ENCODE results near the gene MAP3K2. TPM values are rescaled to one million over a fixed set of nuclear protein-coding genes. Genes with fewer than 3 reads are reported as not detected.

MAP3K2 gene
- total RNA-seq, 1 experiment from 2014 or later: 36.0 TPM

- no peaks in the 10 kb centered on the region for H3K9me2 ChIP-seq (replicated peaks; ENCODE audit: insufficient read depth, low read length)
- no peak overlapping the region for H3K4me2 ChIP-seq (ENCODE audit: low read depth, low read length, poor library complexity, severe bottlenecking)
- no peak overlapping the region for H2AFZ ChIP-seq (ENCODE audit: low read length)
- no peak for DNase-seq
- H4K20me1 ChIP-seq (ENCODE audit: insufficient read depth, low read depth, low read length): no peaks in the 10 kb centered on the region
- H3K4me1 ChIP-seq (ENCODE audit: low read length): no peaks in the 10 kb centered on the region
- no peaks in the 10 kb centered on the region for H3K27me3 ChIP-seq (ENCODE audit: low read length)
- H3K27ac ChIP-seq (ENCODE audit: low read length): no peak overlapping the region
- no peak overlapping the region for H3K9ac ChIP-seq (ENCODE audit: low read length)
- H3K9me3 ChIP-seq (ENCODE audit: low read length): peaks cover 6% of the 10 kb centered on the region; the same call in 1 of the 2 replicates
- peaks cover 44% of the 10 kb centered on the region for H3K79me2 ChIP-seq (ENCODE audit: low read length)
- peaks cover 35% of the 10 kb centered on the region for H3K36me3 ChIP-seq (ENCODE audit: insufficient read depth, low read length)
- H3K4me3 ChIP-seq (ENCODE audit: low read length): no peak overlapping the region
Measured at GRCh38 chr2:127278959-127279358, 108.8 kb downstream of the MAP3K2 start.

GRCh38 chr2:127277028-127277427 lies 110.7 kb downstream of the MAP3K2 start:
- H3K79me2 ChIP-seq (ENCODE audit: low read length): peaks cover 26% of the 10 kb centered on the region
- no peaks in the 10 kb centered on the region for H3K9me2 ChIP-seq (replicated peaks; ENCODE audit: insufficient read depth, low read length)
- H3K27ac ChIP-seq (ENCODE audit: low read length): no peak overlapping the region
- H3K4me3 ChIP-seq (ENCODE audit: low read length): no peak overlapping the region
- H3K27me3 ChIP-seq (ENCODE audit: low read length): no peaks in the 10 kb centered on the region
- no peaks in the 10 kb centered on the region for H3K9me3 ChIP-seq (ENCODE audit: low read length)
- H3K9ac ChIP-seq (ENCODE audit: low read length): no peak overlapping the region
- no peak overlapping the region for H3K4me2 ChIP-seq (ENCODE audit: low read depth, low read length, poor library complexity, severe bottlenecking)
- 0 out of 2 replicates have a peak, but pooled peaks cover 2% of the 10 kb centered on the region for H4K20me1 ChIP-seq (ENCODE audit: insufficient read depth, low read depth, low read length)
- no peak overlapping the region for H2AFZ ChIP-seq (ENCODE audit: low read length)
- peaks cover 39% of the 10 kb centered on the region; the same call in 1 of the 2 replicates for H3K36me3 ChIP-seq (ENCODE audit: insufficient read depth, low read length)
- no peak for DNase-seq
- H3K4me1 ChIP-seq (ENCODE audit: low read length): no peaks in the 10 kb centered on the region

GRCh38 chr2:127275789-127276188 lies 112.0 kb downstream of the MAP3K2 start:
- no peak overlapping the region for H3K9ac ChIP-seq (ENCODE audit: low read length)
- peaks cover 49% of the 10 kb centered on the region; the same call in 1 of the 2 replicates for H3K36me3 ChIP-seq (ENCODE audit: insufficient read depth, low read length)
- 0 out of 2 replicates have a peak, but pooled peaks cover 2% of the 10 kb centered on the region for H4K20me1 ChIP-seq (ENCODE audit: insufficient read depth, low read depth, low read length)
- H3K79me2 ChIP-seq (ENCODE audit: low read length): peaks cover 20% of the 10 kb centered on the region
- no peaks in the 10 kb centered on the region for H3K9me2 ChIP-seq (replicated peaks; ENCODE audit: insufficient read depth, low read length)
- H3K27me3 ChIP-seq (ENCODE audit: low read length): no peaks in the 10 kb centered on the region
- H3K4me1 ChIP-seq (ENCODE audit: low read length): no peaks in the 10 kb centered on the region
- DNase-seq: no peak
- no peaks in the 10 kb centered on the region for H3K9me3 ChIP-seq (ENCODE audit: low read length)
- H3K4me3 ChIP-seq (ENCODE audit: low read length): no peak overlapping the region
- H2AFZ ChIP-seq (ENCODE audit: low read length): no peak overlapping the region
- no peak overlapping the region for H3K27ac ChIP-seq (ENCODE audit: low read length)
- no peak overlapping the region for H3K4me2 ChIP-seq (ENCODE audit: low read depth, low read length, poor library complexity, severe bottlenecking)

- H3K4me1 ChIP-seq (ENCODE audit: low read length): no peaks in the 10 kb centered on the region
- H3K4me3 ChIP-seq (ENCODE audit: low read length): no peak overlapping the region
- H4K20me1 ChIP-seq (ENCODE audit: insufficient read depth, low read depth, low read length): 0 out of 2 replicates have a peak, but pooled peaks cover 2% of the 10 kb centered on the region
- peaks cover 20% of the 10 kb centered on the region for H3K79me2 ChIP-seq (ENCODE audit: low read length)
- no peaks in the 10 kb centered on the region for H3K9me2 ChIP-seq (replicated peaks; ENCODE audit: insufficient read depth, low read length)
- DNase-seq: no peak
- no peak overlapping the region for H3K4me2 ChIP-seq (ENCODE audit: low read depth, low read length, poor library complexity, severe bottlenecking)
- H3K36me3 ChIP-seq (ENCODE audit: insufficient read depth, low read length): peaks cover 54% of the 10 kb centered on the region; the same call in 1 of the 2 replicates
- no peak overlapping the region for H3K9ac ChIP-seq (ENCODE audit: low read length)
- no peaks in the 10 kb centered on the region for H3K27me3 ChIP-seq (ENCODE audit: low read length)
- H2AFZ ChIP-seq (ENCODE audit: low read length): no peak overlapping the region
- no peaks in the 10 kb centered on the region for H3K9me3 ChIP-seq (ENCODE audit: low read length)
- no peak overlapping the region for H3K27ac ChIP-seq (ENCODE audit: low read length)
Measured at GRCh38 chr2:127275356-127275755, 112.4 kb downstream of the MAP3K2 start.

GRCh38 chr2:127270663-127271062 lies 117.1 kb downstream of the MAP3K2 start:
- H3K4me3 ChIP-seq (ENCODE audit: low read length): no peak overlapping the region
- no peaks in the 10 kb centered on the region for H3K9me3 ChIP-seq (ENCODE audit: low read length)
- DNase-seq: peak; percentile 58
- 0 out of 2 replicates have a peak, but pooled peaks cover 2% of the 10 kb centered on the region for H4K20me1 ChIP-seq (ENCODE audit: insufficient read depth, low read depth, low read length)
- no peak overlapping the region for H3K9ac ChIP-seq (ENCODE audit: low read length)
- H3K9me2 ChIP-seq (replicated peaks; ENCODE audit: insufficient read depth, low read length): no peaks in the 10 kb centered on the region
- H3K79me2 ChIP-seq (ENCODE audit: low read length): peaks cover 9% of the 10 kb centered on the region; the same call in 1 of the 2 replicates
- no peak overlapping the region for H3K4me2 ChIP-seq (ENCODE audit: low read depth, low read length, poor library complexity, severe bottlenecking)
- H3K36me3 ChIP-seq (ENCODE audit: insufficient read depth, low read length): peaks cover 64% of the 10 kb centered on the region
- no peaks in the 10 kb centered on the region for H3K4me1 ChIP-seq (ENCODE audit: low read length)
- H3K27me3 ChIP-seq (ENCODE audit: low read length): no peaks in the 10 kb centered on the region
- no peak overlapping the region for H2AFZ ChIP-seq (ENCODE audit: low read length)
- no peak overlapping the region for H3K27ac ChIP-seq (ENCODE audit: low read length)

- no peak overlapping the region for H3K4me2 ChIP-seq (ENCODE audit: low read depth, low read length, poor library complexity, severe bottlenecking)
- H3K27me3 ChIP-seq (ENCODE audit: low read length): no peaks in the 10 kb centered on the region
- peaks cover 29% of the 10 kb centered on the region for H3K36me3 ChIP-seq (ENCODE audit: insufficient read depth, low read length)
- H3K4me1 ChIP-seq (ENCODE audit: low read length): no peaks in the 10 kb centered on the region
- H3K79me2 ChIP-seq (ENCODE audit: low read length): no peaks in the 10 kb centered on the region
- no peaks in the 10 kb centered on the region for H3K9me3 ChIP-seq (ENCODE audit: low read length)
- H3K9ac ChIP-seq (ENCODE audit: low read length): no peak overlapping the region
- no peaks in the 10 kb centered on the region for H3K9me2 ChIP-seq (replicated peaks; ENCODE audit: insufficient read depth, low read length)
- no peak for DNase-seq
- H2AFZ ChIP-seq (ENCODE audit: low read length): no peak overlapping the region
- H4K20me1 ChIP-seq (ENCODE audit: insufficient read depth, low read depth, low read length): no peaks in the 10 kb centered on the region
- H3K4me3 ChIP-seq (ENCODE audit: low read length): no peak overlapping the region
- H3K27ac ChIP-seq (ENCODE audit: low read length): no peak overlapping the region
Measured at GRCh38 chr2:127261804-127262406, 125.9 kb downstream of the MAP3K2 start.

- Histone ChIP-seq H3K9ac (ENCODE audit: low read length) (no peak overlapping the region), H3K27me3 (ENCODE audit: low read length) (no peaks in the 10 kb centered on the region), H3K4me1 (ENCODE audit: low read length) (no peaks in the 10 kb centered on the region), H3K9me3 (ENCODE audit: low read length) (no peaks in the 10 kb centered on the region), H3K79me2 (ENCODE audit: low read length) (no peaks in the 10 kb centered on the region), H3K9me2 (replicated peaks; ENCODE audit: insufficient read depth, low read length) (no peaks in the 10 kb centered on the region), H3K4me2 (ENCODE audit: low read depth, low read length, poor library complexity, severe bottlenecking) (no peak overlapping the region), H3K27ac (ENCODE audit: low read length) (no peak overlapping the region), H3K4me3 (ENCODE audit: low read length) (no peak overlapping the region), H2AFZ (ENCODE audit: low read length) (no peak overlapping the region), H4K20me1 (ENCODE audit: insufficient read depth, low read depth, low read length) (no peaks in the 10 kb centered on the region), H3K36me3 (ENCODE audit: insufficient read depth, low read length) (peaks cover 28% of the 10 kb centered on the region)
- no peak for DNase-seq
Measured at GRCh38 chr2:127259355-127259754, 128.4 kb downstream of the MAP3K2 start.

GRCh38 chr2:127256866-127257265 lies 130.9 kb downstream of the MAP3K2 start:
- H4K20me1 ChIP-seq (ENCODE audit: insufficient read depth, low read depth, low read length): no peaks in the 10 kb centered on the region
- H3K9me3 ChIP-seq (ENCODE audit: low read length): no peaks in the 10 kb centered on the region
- H3K27me3 ChIP-seq (ENCODE audit: low read length): no peaks in the 10 kb centered on the region
- no peaks in the 10 kb centered on the region for H3K79me2 ChIP-seq (ENCODE audit: low read length)
- H2AFZ ChIP-seq (ENCODE audit: low read length): no peak overlapping the region
- H3K36me3 ChIP-seq (ENCODE audit: insufficient read depth, low read length): peaks cover 26% of the 10 kb centered on the region
- H3K27ac ChIP-seq (ENCODE audit: low read length): no peak overlapping the region
- H3K9ac ChIP-seq (ENCODE audit: low read length): no peak overlapping the region
- H3K4me1 ChIP-seq (ENCODE audit: low read length): no peaks in the 10 kb centered on the region
- H3K9me2 ChIP-seq (replicated peaks; ENCODE audit: insufficient read depth, low read length): no peaks in the 10 kb centered on the region
- H3K4me2 ChIP-seq (ENCODE audit: low read depth, low read length, poor library complexity, severe bottlenecking): no peak overlapping the region
- H3K4me3 ChIP-seq (ENCODE audit: low read length): no peak overlapping the region
- no peak for DNase-seq

Data from Karpas-422 (cell line).